ENCODE results near the gene JSRP1.
A peak's percentile ranks its signal among the peaks of the same experiment; 100 is the strongest.

JSRP1 gene

GRCh38 chr19:2266183-2266993, 10.2 kb upstream of the JSRP1 start:
- DNase-seq = peak; percentile 85 to 93

- peak in 1 of 2 donors; percentile 60 for DNase-seq
Measured at GRCh38 chr19:2261438-2262172, 5.4 kb upstream of the JSRP1 start.

GRCh38 chr19:2260341-2260805, 4.2 kb upstream of the JSRP1 start:
- DNase-seq = peak in 1 of 2 donors; percentile 3

DNA sequence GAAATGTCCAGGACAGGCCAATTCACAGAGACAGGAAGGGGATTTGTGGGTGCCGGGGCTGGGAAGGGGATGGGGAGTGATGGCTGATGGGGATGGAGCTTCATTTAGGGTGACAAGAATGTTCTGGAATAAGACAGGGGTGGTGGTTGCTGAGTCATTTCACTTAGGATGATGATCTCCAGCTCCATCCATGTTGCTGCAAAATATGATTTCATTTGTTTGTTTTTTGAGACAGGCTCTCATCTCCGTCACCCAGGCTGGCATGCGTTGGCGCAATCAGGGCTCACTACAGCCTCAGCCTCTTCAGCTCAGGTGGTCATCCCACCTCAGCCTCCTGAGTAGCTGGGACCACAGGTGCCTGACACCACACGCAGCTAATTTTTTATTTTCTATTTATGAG, 3.1 kb upstream of the JSRP1 start:
- DNase-seq = no peak

DNA sequence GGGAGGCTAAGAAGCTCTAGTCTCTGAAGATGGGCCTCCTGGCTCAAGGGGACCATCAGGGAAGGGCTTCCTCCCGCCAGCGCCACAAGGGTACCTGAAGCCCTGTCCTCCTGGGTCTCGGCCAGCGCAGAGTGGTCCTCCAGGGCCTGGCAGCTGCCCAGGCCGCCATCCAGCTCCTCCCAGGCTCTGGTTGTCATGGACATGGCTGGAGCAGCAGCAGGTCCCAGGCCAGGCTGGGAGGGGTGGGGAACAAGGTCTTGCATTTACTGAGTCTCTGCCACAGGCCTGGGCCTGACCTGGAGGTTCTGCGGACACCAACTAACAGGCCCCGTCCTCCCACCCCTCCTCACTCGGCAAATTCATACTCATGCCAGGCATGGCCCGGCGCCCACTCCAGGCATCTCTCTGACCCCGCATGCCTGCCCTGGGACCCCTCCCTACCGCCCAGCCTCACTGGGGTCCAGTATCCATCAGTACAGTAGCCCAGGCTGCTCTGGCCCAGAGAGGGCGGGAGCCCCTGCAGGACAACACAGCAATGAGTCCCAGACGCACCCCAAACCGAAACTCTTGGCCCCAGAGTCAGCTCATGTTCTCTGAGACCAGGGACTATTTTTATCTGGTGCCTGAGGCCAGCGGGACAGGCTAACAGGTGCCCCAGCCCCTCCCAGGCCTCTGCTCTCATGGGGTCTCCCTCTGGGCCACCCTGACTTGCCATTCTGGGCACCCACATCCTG, 938 bp downstream of the JSRP1 start:
- DNase-seq = no peak

GRCh38 chr19:2254064-2254872, 1.9 kb downstream of the JSRP1 start:
- DNase-seq = no peak

DNA sequence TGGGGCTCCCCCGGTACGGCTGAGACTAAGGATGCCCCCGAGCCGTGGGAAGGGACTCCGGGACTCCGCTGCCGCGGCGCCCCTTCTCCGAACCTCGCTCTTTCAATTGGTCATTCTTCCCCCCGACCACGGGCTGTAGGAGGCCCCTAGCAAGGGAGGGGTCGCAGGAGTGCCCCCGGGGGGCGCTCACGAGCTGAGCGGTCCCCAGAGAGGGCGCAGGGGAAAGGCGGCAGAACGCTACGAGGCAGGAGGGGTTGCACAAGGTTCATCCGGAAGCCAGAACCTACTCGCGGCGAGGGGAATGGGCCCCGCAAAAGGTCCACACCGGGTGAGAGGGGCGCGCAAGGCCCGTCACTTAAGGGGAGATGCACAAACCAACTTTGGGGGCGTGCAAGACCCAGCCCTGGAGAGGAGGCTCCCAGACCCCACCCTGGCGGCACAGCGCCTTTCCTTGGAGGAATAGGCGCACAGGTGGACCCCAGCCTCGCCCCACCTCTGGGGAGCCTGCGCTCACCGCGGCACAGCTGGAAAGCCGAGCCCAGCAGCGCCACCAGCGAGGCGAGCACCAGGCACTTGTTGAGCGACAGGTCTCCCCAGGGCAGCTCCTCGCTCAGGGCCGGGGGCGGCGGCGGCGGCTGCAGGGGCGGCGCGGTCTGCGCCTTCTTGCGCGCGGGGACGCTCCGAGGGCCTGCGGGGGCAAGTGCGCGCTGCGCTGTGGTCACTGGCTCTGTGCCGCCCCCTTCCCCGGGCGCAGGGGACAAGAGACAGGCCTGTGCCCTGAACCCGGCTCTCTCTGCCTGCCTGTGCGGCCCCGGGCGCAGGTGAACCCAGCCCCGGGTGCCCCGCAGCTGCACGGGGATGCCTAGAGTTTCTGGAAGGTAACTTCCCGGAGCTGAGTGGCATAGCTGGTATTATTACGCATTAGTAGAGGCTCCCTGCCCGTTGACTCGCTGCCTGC, 2.8 kb downstream of the JSRP1 start:
- DNase-seq = no peak

GRCh38 chr19:2252797-2253105, 3.5 kb downstream of the JSRP1 start:
- DNase-seq = no peak

DNA sequence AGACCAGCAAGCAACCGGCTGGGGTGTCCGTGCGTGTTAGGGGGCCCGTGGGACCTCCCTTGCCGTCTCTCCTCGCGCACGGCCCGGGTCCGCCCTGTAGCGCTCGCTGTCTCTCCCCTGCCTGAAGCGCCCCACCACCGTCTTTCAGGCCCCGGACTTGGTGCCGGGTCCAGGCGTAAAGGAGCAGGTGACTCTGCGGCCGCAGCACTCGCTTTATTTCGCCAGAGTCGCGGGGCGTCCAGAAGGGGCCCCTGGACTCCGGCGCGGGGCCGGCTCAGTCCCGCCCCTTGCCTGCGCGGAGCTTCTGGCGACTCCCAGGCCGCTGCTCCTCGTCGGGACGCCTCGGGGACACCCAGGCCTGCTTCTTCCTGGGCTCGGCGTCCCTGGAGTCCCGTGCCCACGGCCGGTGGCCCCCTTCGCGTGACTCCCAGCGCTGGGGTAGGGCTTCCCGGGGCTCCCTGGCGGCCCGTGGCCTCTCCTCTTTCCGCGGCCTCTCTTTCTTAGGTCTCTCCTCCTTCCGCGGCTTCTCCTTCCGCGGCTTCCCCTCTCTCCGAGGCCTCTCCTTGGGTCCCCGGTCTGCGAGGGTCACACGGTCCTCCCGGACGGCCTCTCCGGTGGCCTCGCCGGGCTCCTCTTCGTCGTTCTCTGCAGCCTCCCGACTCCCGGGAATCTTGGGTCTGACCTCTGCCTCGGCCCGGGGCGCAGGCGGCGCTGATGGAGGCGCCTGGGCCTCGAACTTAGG, 4.0 kb downstream of the JSRP1 start:
- DNase-seq = no peak

DNA sequence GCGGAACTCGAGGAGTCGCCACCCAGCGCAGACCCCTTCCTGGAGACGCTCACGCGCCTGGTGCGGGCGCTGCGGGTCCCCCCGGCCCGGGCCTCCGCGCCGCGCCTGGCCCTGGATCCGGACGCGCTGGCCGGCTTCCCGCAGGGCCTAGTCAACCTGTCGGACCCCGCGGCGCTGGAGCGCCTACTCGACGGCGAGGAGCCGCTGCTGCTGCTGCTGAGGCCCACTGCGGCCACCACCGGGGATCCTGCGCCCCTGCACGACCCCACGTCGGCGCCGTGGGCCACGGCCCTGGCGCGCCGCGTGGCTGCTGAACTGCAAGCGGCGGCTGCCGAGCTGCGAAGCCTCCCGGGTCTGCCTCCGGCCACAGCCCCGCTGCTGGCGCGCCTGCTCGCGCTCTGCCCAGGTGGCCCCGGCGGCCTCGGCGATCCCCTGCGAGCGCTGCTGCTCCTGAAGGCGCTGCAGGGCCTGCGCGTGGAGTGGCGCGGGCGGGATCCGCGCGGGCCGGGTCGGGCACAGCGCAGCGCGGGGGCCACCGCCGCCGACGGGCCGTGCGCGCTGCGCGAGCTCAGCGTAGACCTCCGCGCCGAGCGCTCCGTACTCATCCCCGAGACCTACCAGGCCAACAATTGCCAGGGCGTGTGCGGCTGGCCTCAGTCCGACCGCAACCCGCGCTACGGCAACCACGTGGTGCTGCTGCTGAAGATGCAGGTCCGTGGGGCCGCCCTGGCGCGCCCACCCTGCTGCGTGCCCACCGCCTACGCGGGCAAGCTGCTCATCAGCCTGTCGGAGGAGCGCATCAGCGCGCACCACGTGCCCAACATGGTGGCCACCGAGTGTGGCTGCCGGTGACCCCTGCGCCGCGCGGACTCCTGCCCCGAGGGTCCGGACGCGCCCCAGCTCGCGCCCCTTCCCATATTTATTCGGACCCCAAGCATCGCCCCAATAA, 4.8 kb downstream of the JSRP1 start:
- DNase-seq = no peak

- DNase-seq = no peak
Measured at GRCh38 chr19:2250766-2251105, 5.5 kb downstream of the JSRP1 start.

- no peak for DNase-seq
Measured at GRCh38 chr19:2249880-2250765, 6.1 kb downstream of the JSRP1 start.

DNA sequence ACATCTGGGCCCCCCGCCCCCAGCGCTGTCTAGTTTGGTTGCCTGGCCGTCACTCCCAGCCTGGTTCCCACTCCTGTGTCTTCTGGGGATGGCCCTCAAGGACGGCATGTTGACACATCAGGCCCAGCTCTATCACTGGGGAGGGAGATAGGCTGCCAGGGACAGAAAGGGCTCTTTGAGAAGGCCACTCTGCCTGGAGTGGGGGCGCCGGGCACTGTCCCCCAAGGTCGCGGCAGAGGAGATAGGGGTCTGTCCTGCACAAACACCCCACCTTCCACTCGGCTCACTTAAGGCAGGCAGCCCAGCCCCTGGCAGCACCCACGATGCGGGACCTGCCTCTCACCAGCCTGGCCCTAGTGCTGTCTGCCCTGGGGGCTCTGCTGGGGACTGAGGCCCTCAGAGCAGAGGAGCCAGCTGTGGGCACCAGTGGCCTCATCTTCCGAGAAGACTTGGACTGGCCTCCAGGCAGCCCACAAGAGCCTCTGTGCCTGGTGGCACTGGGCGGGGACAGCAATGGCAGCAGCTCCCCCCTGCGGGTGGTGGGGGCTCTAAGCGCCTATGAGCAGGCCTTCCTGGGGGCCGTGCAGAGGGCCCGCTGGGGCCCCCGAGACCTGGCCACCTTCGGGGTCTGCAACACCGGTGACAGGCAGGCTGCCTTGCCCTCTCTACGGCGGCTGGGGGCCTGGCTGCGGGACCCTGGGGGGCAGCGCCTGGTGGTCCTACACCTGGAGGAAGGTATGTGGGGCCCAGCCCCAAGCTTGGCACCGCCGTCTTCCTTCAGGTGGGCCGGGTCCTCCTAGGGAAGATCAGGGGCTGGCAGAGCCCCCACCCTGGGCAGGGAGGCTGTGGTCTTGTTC, 7.0 kb downstream of the JSRP1 start, which contains the start of gene AMH:
Gene AMH, plus strand, starts transcription at position 314 of the 857 bp plus-strand sequence. Its CDS starts 10 bp downstream, at position 324.
- no peak for DNase-seq

- no peak for DNase-seq
Measured at GRCh38 chr19:2248136-2249009, 7.8 kb downstream of the JSRP1 start.

GRCh38 chr19:2247433-2248101, 8.7 kb downstream of the JSRP1 start:
- no peak for DNase-seq
